Stimulated activated CD8-positive, alpha-beta memory T cell treated with anti-CD3 and anti-CD28 coated beads, Interleukin-15, amount 100 ng/mL, for 4 hours (primary cell): Measurements from ENCODE around the gene ZNF516.

Experiments used
- DNase-seq, 2 donors: peaks; one replicate each; pipeline ENCODE4 v3.0.0-alpha.2; 2020; ENCODE audit warnings: low read depth in 2 of 2

Gene ZNF516

DNA sequence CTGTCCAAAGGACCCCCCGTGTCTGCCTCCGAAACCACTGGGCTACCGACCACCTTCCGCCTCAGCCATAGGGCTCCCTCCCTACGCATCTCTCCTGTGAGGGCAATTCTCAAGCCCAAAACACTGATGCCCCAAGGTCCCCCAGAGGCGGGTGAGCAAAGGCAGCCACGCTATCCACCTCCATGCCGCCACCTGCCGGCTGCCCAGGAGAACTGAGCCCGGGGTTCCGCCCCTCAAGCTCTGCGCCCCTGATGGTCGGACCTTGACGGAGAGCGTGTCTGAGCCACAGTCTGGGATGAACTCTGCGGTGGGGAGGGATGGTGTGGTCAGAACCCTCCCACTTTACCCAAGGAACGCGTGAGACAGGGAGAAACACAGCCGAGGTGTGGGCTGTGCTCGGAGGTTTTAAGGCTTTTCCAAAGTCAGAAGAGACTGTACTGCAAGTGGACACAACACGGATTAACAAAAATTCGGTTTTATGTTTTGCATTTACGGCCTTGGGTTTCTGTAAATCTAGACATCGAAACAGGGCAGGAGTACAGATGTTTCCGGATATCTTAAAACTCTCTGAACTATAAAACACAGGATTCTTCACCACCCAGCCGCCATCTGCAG lies 114.1 kb downstream of the ZNF516 start:
- no peak for DNase-seq

- DNase-seq: no peak
Observed at GRCh38 chr18:76380127-76380729, 114.8 kb downstream of the ZNF516 start.

GRCh38 chr18:76379226-76380126 lies 115.6 kb downstream of the ZNF516 start:
- DNase-seq: no peak

- no peak for DNase-seq
Observed at GRCh38 chr18:76378526-76379215, 116.4 kb downstream of the ZNF516 start.

- no peak for DNase-seq
Observed at GRCh38 chr18:76377359-76377756, 117.7 kb downstream of the ZNF516 start.

- peak in 1 of 2 donors; percentile 23 for DNase-seq
Observed at GRCh38 chr18:76376668-76377358, 118.2 kb downstream of the ZNF516 start.

DNA sequence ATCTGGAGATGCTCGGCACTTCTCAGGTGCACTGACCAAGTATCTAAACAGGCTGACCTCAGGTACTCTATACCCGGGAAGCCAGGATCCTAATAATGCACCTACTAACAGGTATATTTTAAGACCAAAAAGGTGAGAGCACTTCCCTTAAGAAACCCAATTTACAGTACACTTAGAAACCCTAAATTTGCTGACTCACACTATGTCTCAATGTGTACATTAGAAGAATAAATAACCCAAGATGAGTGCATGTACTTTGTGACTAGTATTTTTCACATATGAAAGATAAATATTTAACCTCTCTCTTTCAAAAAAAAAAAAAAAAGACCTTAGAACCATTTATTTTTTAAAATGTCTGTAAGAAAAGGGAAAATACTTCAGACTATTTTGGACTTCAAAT lies 118.8 kb downstream of the ZNF516 start:
- no peak for DNase-seq

GRCh38 chr18:76374330-76375281 lies 120.4 kb downstream of the ZNF516 start:
- no peak for DNase-seq

DNA sequence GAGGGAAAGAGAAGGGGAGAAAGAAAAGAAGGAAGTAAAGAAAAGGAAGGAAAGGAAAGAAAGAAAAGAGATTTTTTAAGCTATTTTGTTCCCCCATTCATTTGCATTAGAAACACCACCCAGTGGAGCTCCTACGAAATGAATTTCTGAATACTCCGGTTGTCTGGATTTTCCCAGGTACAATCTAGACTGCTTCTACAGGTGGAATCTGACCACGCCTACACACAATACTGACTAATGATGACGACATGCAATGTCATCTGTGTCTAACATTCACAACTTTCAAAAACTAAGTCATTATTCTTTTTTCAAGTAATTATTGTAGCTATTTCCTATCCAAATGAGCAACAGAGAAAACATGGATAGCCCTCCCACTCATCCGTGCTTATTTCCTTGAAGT lies 121.7 kb downstream of the ZNF516 start:
- DNase-seq: no peak

GRCh38 chr18:76371301-76372203 lies 123.5 kb downstream of the ZNF516 start:
- no peak for DNase-seq

- DNase-seq: no peak
Observed at GRCh38 chr18:76370686-76371085, 124.4 kb downstream of the ZNF516 start.

GRCh38 chr18:76370201-76370600 lies 124.8 kb downstream of the ZNF516 start:
- no peak for DNase-seq

DNA sequence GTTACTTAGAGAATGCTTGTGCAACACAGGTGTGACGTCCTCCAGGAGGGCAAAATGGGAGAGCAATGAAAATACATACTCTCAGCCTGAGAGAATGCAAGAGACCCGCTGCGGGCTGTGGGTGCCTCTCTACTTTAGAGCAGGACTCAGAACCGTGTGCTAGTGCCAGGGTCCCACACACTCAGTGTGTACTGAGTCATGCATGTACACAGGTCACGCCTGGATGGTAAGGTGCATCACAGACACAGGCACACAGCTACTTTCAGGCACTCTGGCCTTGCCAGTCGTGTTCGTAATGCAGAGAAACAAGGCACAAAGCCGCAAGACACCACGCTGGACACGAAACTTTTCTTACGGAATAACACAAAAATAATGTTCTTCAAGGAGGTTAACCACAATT lies 125.3 kb downstream of the ZNF516 start:
- DNase-seq: no peak

GRCh38 chr18:76368976-76369375 lies 126.1 kb downstream of the ZNF516 start:
- DNase-seq: no peak

DNA sequence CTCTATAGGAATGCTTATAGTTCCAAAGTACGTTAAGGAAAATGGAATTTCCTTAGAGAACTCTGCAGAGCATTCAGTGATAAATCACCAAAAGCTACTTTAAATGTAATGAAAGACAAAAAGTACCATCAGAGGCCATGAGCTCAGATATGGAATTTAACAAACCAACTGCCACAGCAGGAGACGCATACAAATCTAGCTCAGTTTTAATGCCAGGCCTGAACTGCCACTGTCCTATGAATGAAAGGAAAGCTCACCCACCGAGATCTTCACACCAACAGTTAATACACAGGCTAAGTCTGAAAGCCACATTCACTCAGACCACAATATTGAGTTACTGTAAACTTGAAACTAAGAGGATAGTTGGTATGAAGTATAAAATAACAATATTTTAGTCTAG lies 126.8 kb downstream of the ZNF516 start:
- no peak for DNase-seq

- DNase-seq: no peak
Observed at GRCh38 chr18:76367168-76368125, 127.6 kb downstream of the ZNF516 start.

DNA sequence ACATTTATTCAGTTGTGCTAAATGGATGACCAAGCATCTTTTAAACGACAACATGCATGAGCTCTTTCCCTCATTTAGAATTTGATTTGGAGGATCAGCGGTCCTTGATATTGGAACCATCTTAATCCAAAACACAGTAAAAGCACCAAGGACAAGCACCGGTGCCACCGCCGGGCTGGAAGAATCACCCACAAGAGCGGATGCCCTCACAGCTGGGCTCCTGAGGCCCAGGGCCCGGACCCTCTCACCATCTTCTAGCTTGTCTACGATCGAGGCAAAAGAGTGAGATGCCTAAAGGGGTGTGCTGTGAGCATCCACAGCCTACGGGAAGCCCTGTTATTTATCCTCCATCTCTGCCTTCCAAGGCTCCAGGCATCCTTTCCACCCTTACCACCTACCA lies 129.5 kb downstream of the ZNF516 start:
- no peak for DNase-seq
